H1 (cell line): ENCODE measurements around the gene NPHP3. TPM values are rescaled to one million over a fixed set of nuclear protein-coding genes. Genes with fewer than 3 reads are reported as not detected.

Source experiments
- CTCF ChIA-PET: fragments of 300-600 bp; sonication (Branson Sonifier 250); formaldehyde crosslinking; loops from one replicate; lab custom pipeline; 2021; ENCODE audit not compliant: partially characterized antibody; lab: Charles Lee
- POLR2A ChIA-PET: fragments of 300-600 bp; sonication (Branson Sonifier 250); formaldehyde crosslinking; loops from one replicate; lab custom pipeline; 2021; ENCODE audit warnings: inconsistent platforms; ENCODE audit not compliant: partially characterized antibody; lab: Charles Lee
- DNase-seq, 2 experiments: peaks; one replicate each; pipeline versions ENCODE4 v3.0.0 to v3.0.0-alpha.2; 2010 to 2022; ENCODE audit warnings: low spot score in 2 of 2, low read depth in 1 of 2, mixed read lengths in 1 of 2
- FAIRE-seq: peaks from 2 replicates; lab custom pipeline; 2011; peaks lifted over from hg19 to GRCh38; lab: Jason Lieb, UNC
- H2AFZ ChIP-seq: 2 replicates; pipeline ENCODE4 v1.8.1; 2012; ENCODE audit warnings: low read length, inconsistent platforms
- H2AK5ac ChIP-seq: 2 replicates; pipeline ENCODE4 v1.6.1; 2013; ENCODE audit warnings: low read depth, low read length
- H2BK120ac ChIP-seq: replicated peaks from 2 replicates; pipeline ENCODE3; 2013; ENCODE audit warnings: low read depth, low read length, inconsistent platforms
- H2BK12ac ChIP-seq: 2 replicates; pipeline ENCODE4 v1.6.1; 2013; ENCODE audit warnings: low read depth, low read length
- H2BK15ac ChIP-seq: 2 replicates; pipeline ENCODE4 v1.6.1; 2013; ENCODE audit warnings: low read length
- H2BK20ac ChIP-seq: 2 replicates; pipeline ENCODE4 v1.6.1; 2013; ENCODE audit warnings: low read length
- H2BK5ac ChIP-seq: 2 replicates; pipeline ENCODE4 v1.6.1; 2013; ENCODE audit warnings: low read depth, low read length
- H3K14ac ChIP-seq: 2 replicates; pipeline ENCODE4 v1.6.1; 2013; ENCODE audit warnings: inconsistent platforms; ENCODE audit not compliant: insufficient read length
- H3K18ac ChIP-seq: 2 replicates; pipeline ENCODE4 v1.6.1; 2013; ENCODE audit warnings: low read length; ENCODE audit errors: extremely low read depth
- H3K23ac ChIP-seq: 2 replicates; pipeline ENCODE4 v1.6.1; 2013; ENCODE audit warnings: inconsistent platforms; ENCODE audit not compliant: insufficient read length
- H3K23me2 ChIP-seq: 2 replicates; pipeline ENCODE4 v1.6.1; 2013; ENCODE audit warnings: low read depth, low read length
- H3K27ac ChIP-seq: 2 replicates; pipeline ENCODE4 v1.6.1; 2011; ENCODE audit warnings: low read depth, low read length, inconsistent platforms
- H3K27me3 ChIP-seq, 4 experiments: replicated peaks in 1 of 4; 1 replicate in 1 of 4; 2 replicates in 3 of 4; pipeline versions ENCODE4 v1.6.1 to v1.8.1; 2011 to 2013; ENCODE audit warnings: low read length in 3 of 4, mild to moderate bottlenecking in 3 of 4, inconsistent platforms in 2 of 4, mixed read lengths in 2 of 4, moderate library complexity in 1 of 4; ENCODE audit not compliant: control insufficient read depth in 3 of 4, insufficient read depth in 3 of 4; ENCODE audit errors: extremely low read depth in 1 of 4
- H3K36me3 ChIP-seq, 4 experiments: 2 replicates each; pipeline versions ENCODE4 v1.6.1 to v1.8.1; 2011 to 2013; ENCODE audit warnings: mild to moderate bottlenecking in 4 of 4, low read length in 3 of 4, moderate library complexity in 2 of 4, control low read depth in 1 of 4, inconsistent platforms in 1 of 4; ENCODE audit not compliant: insufficient read depth in 4 of 4, control insufficient read depth in 2 of 4
- H3K4ac ChIP-seq: replicated peaks from 2 replicates; pipeline ENCODE3; 2013; ENCODE audit warnings: low read length, low read depth, mixed read lengths, inconsistent platforms; ENCODE audit not compliant: insufficient read length
- H3K4me1 ChIP-seq, 4 experiments: replicated peaks in 1 of 4; 1 replicate in 1 of 4; 2 replicates in 3 of 4; pipeline versions ENCODE4 v1.6.1 to v1.8.1; 2011 to 2013; ENCODE audit warnings: low read length in 3 of 4, inconsistent platforms in 2 of 4, mixed read lengths in 1 of 4; ENCODE audit not compliant: insufficient read depth in 4 of 4, control insufficient read depth in 3 of 4
- H3K4me2 ChIP-seq, 2 experiments: 2 replicates each; pipeline versions ENCODE4 v1.6.1 to v1.8.1; 2011 to 2013; ENCODE audit warnings: low read depth in 2 of 2, low read length in 2 of 2, control low read depth in 1 of 2, inconsistent platforms in 1 of 2, mild to moderate bottlenecking in 1 of 2; ENCODE audit not compliant: insufficient read depth in 1 of 2
- H3K4me3 ChIP-seq, 4 experiments: fragments of 200-600, 300-600 bp in 1 of 4; sonication (generic), shearing (Covaris generic), sonication (Bioruptor Twin) in 1 of 4; 2 replicates each; pipeline versions ENCODE4 v1.5.1 to v1.8.1; 2011 to 2016; ENCODE audit warnings: low read length in 4 of 4, low read depth in 3 of 4, control low read depth in 2 of 4, inconsistent platforms in 2 of 4, mild to moderate bottlenecking in 2 of 4, mixed read lengths in 1 of 4, moderate library complexity in 1 of 4; ENCODE audit not compliant: insufficient read depth in 2 of 4; ENCODE audit errors: extremely low read depth in 1 of 4
- H3K56ac ChIP-seq: replicated peaks from 2 replicates; pipeline ENCODE3; 2013; ENCODE audit warnings: low read depth, mild to moderate bottlenecking, mixed read lengths, low read length, inconsistent platforms; ENCODE audit not compliant: insufficient read length
- H3K79me1 ChIP-seq: 2 replicates; pipeline ENCODE4 v1.6.1; 2013; ENCODE audit warnings: low read depth, low read length, control low read depth
- H3K79me2 ChIP-seq, 2 experiments: 2 replicates each; pipeline versions ENCODE4 v1.6.1 to v1.8.1; 2012 to 2013; ENCODE audit warnings: low read length in 2 of 2, mild to moderate bottlenecking in 2 of 2, inconsistent platforms in 1 of 2; ENCODE audit not compliant: insufficient read depth in 2 of 2, control insufficient read depth in 1 of 2
- H3K9ac ChIP-seq, 4 experiments: replicated peaks in 1 of 4; 1 replicate in 1 of 4; 2 replicates in 3 of 4; pipeline versions ENCODE4 v1.6.1 to v1.8.1; 2011 to 2013; ENCODE audit warnings: low read depth in 3 of 4, low read length in 3 of 4, control low read depth in 2 of 4, mild to moderate bottlenecking in 2 of 4, moderate library complexity in 2 of 4, inconsistent platforms in 1 of 4; ENCODE audit errors: extremely low read depth in 1 of 4
- H3K9me3 ChIP-seq, 2 experiments: 2 replicates each; pipeline versions ENCODE4 v1.6.1 to v1.8.1; 2012 to 2013; ENCODE audit warnings: mild to moderate bottlenecking in 2 of 2, moderate library complexity in 2 of 2, control low read depth in 1 of 2, inconsistent platforms in 1 of 2, low read depth in 1 of 2, low read length in 1 of 2, mixed read lengths in 1 of 2; ENCODE audit not compliant: insufficient read depth in 2 of 2
- H4K20me1 ChIP-seq, 2 experiments: replicated peaks in 1 of 2; 2 replicates each; pipeline versions ENCODE3 to v1.8.1; 2011 to 2013; ENCODE audit warnings: inconsistent platforms in 2 of 2, low read length in 2 of 2, mild to moderate bottlenecking in 1 of 2; ENCODE audit not compliant: insufficient read depth in 2 of 2, control insufficient read depth in 1 of 2
- H4K5ac ChIP-seq: 2 replicates; pipeline ENCODE4 v1.6.1; 2013; ENCODE audit warnings: low read length, low read depth, mixed read lengths, inconsistent platforms; ENCODE audit not compliant: insufficient read length
- H4K8ac ChIP-seq: 2 replicates; pipeline ENCODE4 v1.8.0; 2013; ENCODE audit warnings: mild to moderate bottlenecking, moderate library complexity, low read length, inconsistent platforms; ENCODE audit not compliant: insufficient read depth; ENCODE audit errors: extremely low read depth
- H4K91ac ChIP-seq: replicated peaks from 2 replicates; pipeline ENCODE3; 2013; ENCODE audit warnings: low read length, mixed read lengths, inconsistent platforms; ENCODE audit not compliant: insufficient read length
- JUND ChIP-seq: IDR thresholded peaks from 2 replicates; pipeline ENCODE4 v1.6.1; 2011; ENCODE audit warnings: mild to moderate bottlenecking, improper control_type of control experiment, low read length
- TEAD4 ChIP-seq: IDR thresholded peaks from 2 replicates; pipeline ENCODE4 v1.6.1; 2012; ENCODE audit warnings: low read depth, low read length, inconsistent platforms, mixed read lengths
- WGBS, 2 experiments: shearing (Covaris generic) in 1 of 2; methylation state at CpG; one replicate each; pipeline versions ENCODE4 v1.1.6 to v1.1.7; 2013 to 2015; ENCODE audit warnings: low lambda C conversion rate in 2 of 2, mixed read lengths in 2 of 2, inconsistent platforms in 1 of 2, low coverage in 1 of 2, missing lambda C conversion rate in 1 of 2; ENCODE audit not compliant: insufficient replicate concordance in 2 of 2, insufficient coverage in 1 of 2, insufficient read length in 1 of 2; ENCODE audit errors: extremely low coverage in 1 of 2, missing lambda C conversion rate in 1 of 2; 5-methylcytosine and 5-hydroxymethylcytosine counted together
- polyA plus RNA-seq, 7 experiments: library from polyadenylated mRNA; depleted of rRNA in 3 of 7; stranded (reverse) in 5 of 7; unstranded in 2 of 7; fragments of >200 nt in 5 of 7; fragments of 200-250 nt in 2 of 7; gene quantifications; 1 replicate in 5 of 7; 2 replicates in 1 of 7; 4 replicates in 1 of 7; pipeline versions ENCODE4 v1.2.1 to v1.2.3, GENCODE V29; 2011 to 2013; ENCODE audit warnings: missing spikeins in 2 of 7, mixed read lengths in 2 of 7
- total RNA-seq: library from RNA; stranded (reverse); fragmentation: NEBNext Ultra II Directional; extraction: Animal tissue kit (Norgen Biotek cat#: 25700); gene quantifications from 2 replicates; pipeline ENCODE4 v1.2.1, GENCODE V29; 2021

NPHP3 gene
- total and polyA plus RNA-seq, 2 of the 8 experiments (the other 6 are each of a cell fraction or from before 2014, with no cell fraction given) = 6.8 to 14.8 TPM

DNA sequence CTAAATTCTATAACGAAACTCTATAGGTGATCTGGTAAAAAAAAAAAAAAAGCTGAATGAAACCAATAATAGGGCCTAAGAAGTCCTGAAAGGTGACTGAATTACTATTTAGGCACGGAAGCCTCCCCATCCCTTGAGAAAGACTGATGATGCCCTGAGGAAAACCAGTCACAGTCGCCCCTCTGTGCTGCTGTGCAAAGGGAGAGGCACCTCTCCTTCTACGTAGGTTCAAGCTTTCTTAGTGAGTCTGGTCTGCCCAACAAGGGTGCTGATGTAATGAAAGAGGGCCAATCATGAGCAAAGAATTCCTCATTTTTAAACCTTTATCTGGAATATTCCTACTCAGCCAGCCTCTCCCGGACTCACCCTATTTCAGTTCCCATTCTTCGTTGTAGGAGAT lies 11.9 kb downstream of the NPHP3 start:
- Histone ChIP-seq H3K4me1 (no peaks in the 10 kb centered on the region), H3K4ac (no peak overlapping the region), H3K27ac (no peak overlapping the region), H3K27me3 (no peaks in the 10 kb centered on the region), H4K5ac (no peak overlapping the region), H3K36me3 (peaks cover 0 to 27% (median 2%) of the 10 kb centered on the region in 4 experiments; a peak in 6 of 8 replicates), H3K14ac (no peak overlapping the region), H3K9me3 (no peaks in the 10 kb centered on the region), H2BK15ac (no peak overlapping the region), H3K56ac (no peak overlapping the region), H3K4me3 (no peak overlapping the region), H2BK5ac (no peak overlapping the region), H3K18ac (no peak overlapping the region), H3K79me1 (no peaks in the 10 kb centered on the region), H3K23me2 (no peaks in the 10 kb centered on the region), H3K79me2 (no peaks in the 10 kb centered on the region), H2AFZ (no peak overlapping the region), H2BK20ac (no peak overlapping the region), H4K91ac (no peak overlapping the region), H3K9ac (no peak overlapping the region), H3K4me2 (no peak overlapping the region), H2AK5ac (no peak overlapping the region), H2BK120ac (no peak overlapping the region), H4K20me1 (no peaks in the 10 kb centered on the region), H4K8ac (no peak overlapping the region), H2BK12ac (no peak overlapping the region), H3K23ac (no peak overlapping the region)
- TF ChIP-seq TEAD4 (no peak), JUND (no peak)
- FAIRE-seq = no peak
- CTCF ChIA-PET = interaction anchor here (1.2 kb wide), 1 partner anchor 29 kb away, joined by 3 read pairs; no protein-coding TSS in a partner anchor
- WGBS, 2 experiments = 92% methylated on average over 6 of the region's 6 CpGs; no CpG with 5 or more reads in 1 of the 2 experiments
- no peak for DNase-seq
- POLR2A ChIA-PET = no interaction called here
